Superior temporal gyrus (tissue), 1 donor: ENCODE measurements around the gene ZNF688.
A peak's percentile ranks its signal among the peaks of the same experiment; 100 is the strongest.
"Not testable (repeated sequence)": the region's sequence is repeated elsewhere in the genome, so short reads cannot be mapped to it uniquely, and the experiment has no call there.

Experiments used
- DNase-seq: peaks from one replicate; pipeline ENCODE4 v3.0.0-alpha.2; 2016; ENCODE audit errors: extremely low spot score

The ZNF688 gene

GRCh38 chr16:30571445-30572322 lies at the start of gene ZNF688:
Gene ZNF688 (minus strand): TSS chr16:30571714. CDS start chr16:30571629, 85 bp downstream.
- peak; percentile 98 for DNase-seq

GRCh38 chr16:30620169-30620568 lies 48.7 kb upstream of the ZNF688 start:
- DNase-seq: no peak

GRCh38 chr16:30619638-30620037 lies 48.1 kb upstream of the ZNF688 start:
- no peak for DNase-seq

- DNase-seq: no peak
Observed at GRCh38 chr16:30619202-30619601, 47.7 kb upstream of the ZNF688 start.

GRCh38 chr16:30615358-30616091 lies 44.0 kb upstream of the ZNF688 start:
- DNase-seq: no peak

- peak; percentile 100 for DNase-seq
Observed at GRCh38 chr16:30609926-30610839, 38.7 kb upstream of the ZNF688 start, which contains the start of gene ZNF689. Gene ZNF689 (minus strand): TSS chr16:30610389. CDS start chr16:30610041, 348 bp downstream.

- peak; percentile 36 for DNase-seq
Observed at GRCh38 chr16:30609002-30609925, 37.8 kb upstream of the ZNF688 start.

GRCh38 chr16:30606004-30606403 lies 34.5 kb upstream of the ZNF688 start:
- DNase-seq: no peak

- DNase-seq: no peak
Observed at GRCh38 chr16:30605158-30605557, 33.6 kb upstream of the ZNF688 start.

GRCh38 chr16:30604316-30604947 lies 32.9 kb upstream of the ZNF688 start:
- DNase-seq: no peak

GRCh38 chr16:30603945-30604315 lies 32.4 kb upstream of the ZNF688 start:
- no peak for DNase-seq

- no peak for DNase-seq
Observed at GRCh38 chr16:30602616-30603277, 31.2 kb upstream of the ZNF688 start.

GRCh38 chr16:30601966-30602365 lies 30.5 kb upstream of the ZNF688 start:
- no peak for DNase-seq

- no peak for DNase-seq
Observed at GRCh38 chr16:30600929-30601328, 29.4 kb upstream of the ZNF688 start.

- DNase-seq: no peak
Observed at GRCh38 chr16:30600215-30600614, 28.7 kb upstream of the ZNF688 start.

GRCh38 chr16:30592871-30593270 lies 21.4 kb upstream of the ZNF688 start:
- no peak for DNase-seq

GRCh38 chr16:30590869-30591268 lies 19.4 kb upstream of the ZNF688 start:
- not testable (repeated sequence) for DNase-seq

GRCh38 chr16:30589582-30589981 lies 18.1 kb upstream of the ZNF688 start:
- DNase-seq: not testable (repeated sequence)

GRCh38 chr16:30588651-30589050 lies 17.1 kb upstream of the ZNF688 start:
- DNase-seq: no peak
